OCI-LY1 (cell line): ENCODE results near the gene ATOX1.
"Not testable (repeated sequence)": the region's sequence is repeated elsewhere in the genome, so short reads cannot be mapped to it uniquely, and the experiment has no call there.

Experiments
- H2AFZ ChIP-seq: fragments of 200-600 bp; sonication (generic), shearing (Covaris generic); 2 replicates; pipeline ENCODE4 v1.6.0; 2014; ENCODE audit warnings: antibody characterized with exemption, mild to moderate bottlenecking, low read length
- H3F3A ChIP-seq: fragments of 200-600 bp; sonication (generic), shearing (Covaris generic); 2 replicates; pipeline ENCODE4 v1.6.0; 2014; ENCODE audit warnings: mild to moderate bottlenecking, antibody characterized with exemption, low read length, moderate library complexity; ENCODE audit not compliant: insufficient read depth
- H3K27ac ChIP-seq: fragments of 200-600 bp; sonication (generic); 2 replicates; pipeline ENCODE4 v1.5.1; 2014; ENCODE audit warnings: low read length, mixed run types, mild to moderate bottlenecking, low read depth; ENCODE audit not compliant: poor library complexity, severe bottlenecking
- H3K27me3 ChIP-seq: fragments of 200-600 bp; sonication (generic); 2 replicates; pipeline ENCODE4 v1.6.0; 2014; ENCODE audit warnings: antibody characterized with exemption, mild to moderate bottlenecking, low read length, moderate library complexity; ENCODE audit not compliant: insufficient read depth
- H3K36me3 ChIP-seq: fragments of 200-600 bp; sonication (generic); 2 replicates; pipeline ENCODE4 v1.6.1; 2014; ENCODE audit warnings: mild to moderate bottlenecking, antibody characterized with exemption, low read length, moderate library complexity, mixed read lengths; ENCODE audit not compliant: insufficient read depth
- H3K4me1 ChIP-seq: fragments of 200-600 bp; sonication (generic); 2 replicates; pipeline ENCODE4 v1.5.1; 2014; ENCODE audit warnings: mild to moderate bottlenecking, low read length, moderate library complexity; ENCODE audit not compliant: insufficient read depth, severe bottlenecking
- H3K4me2 ChIP-seq: fragments of 200-600 bp; sonication (generic), shearing (Covaris generic); 2 replicates; pipeline ENCODE4 v1.6.1; 2014; ENCODE audit warnings: low read length
- H3K4me3 ChIP-seq: fragments of 200-600 bp; sonication (generic); 2 replicates; pipeline ENCODE4 v1.5.1; 2014; ENCODE audit warnings: low read length, low read depth, mild to moderate bottlenecking, mixed read lengths; ENCODE audit not compliant: poor library complexity, severe bottlenecking
- H3K79me2 ChIP-seq: fragments of 200-600 bp; shearing (Covaris generic); 2 replicates; pipeline ENCODE4 v1.6.1; 2016; ENCODE audit warnings: mixed run types, low read length, mixed read lengths; ENCODE audit not compliant: insufficient read depth
- H3K9ac ChIP-seq: fragments of 200-600 bp; sonication (generic), shearing (Covaris generic); 2 replicates; pipeline ENCODE4 v1.6.1; 2014; ENCODE audit warnings: mild to moderate bottlenecking, low read length, mixed read lengths
- H3K9me2 ChIP-seq: fragments of 200-600 bp; sonication (generic), shearing (Covaris generic); 2 replicates; pipeline ENCODE4 v1.6.1; 2014; ENCODE audit warnings: low read depth, mild to moderate bottlenecking, low read length, mixed read lengths
- H3K9me3 ChIP-seq: fragments of 200-600 bp; shearing (Covaris generic); 2 replicates; pipeline ENCODE4 v1.6.1; 2014; ENCODE audit warnings: low read length, mixed read lengths
- H4K20me1 ChIP-seq: fragments of 200-600 bp; sonication (generic), shearing (Covaris generic); 2 replicates; pipeline ENCODE4 v1.6.0; 2016; ENCODE audit warnings: mild to moderate bottlenecking, low read length; ENCODE audit not compliant: insufficient read depth
- CTCF ChIP-seq: fragments of 200-600 bp; sonication (generic), shearing (Covaris generic); IDR thresholded peaks from 2 replicates; pipeline ENCODE4 v1.5.1; 2017; ENCODE audit warnings: mild to moderate bottlenecking, antibody characterized with exemption, low read length, moderate library complexity, mixed read lengths
- EZH2 ChIP-seq: fragments of 200-600 bp; sonication (generic), shearing (Covaris generic); IDR thresholded peaks from 2 replicates; pipeline ENCODE4 v1.8.0; 2017; ENCODE audit warnings: borderline replicate concordance, mixed run types, mild to moderate bottlenecking, antibody characterized with exemption, low read length, moderate library complexity, mixed read lengths

ATOX1 gene

GRCh38 chr5:151733358-151734063 is 24.9 kb downstream of the ATOX1 start:
- H3K79me2 ChIP-seq, result no peaks in the 10 kb centered on the region
- no peaks in the 10 kb centered on the region for H3K9me2 ChIP-seq
- H3K27ac ChIP-seq, result no peak overlapping the region
- H3K27me3 ChIP-seq, result no peaks in the 10 kb centered on the region
- H4K20me1 ChIP-seq, result no peaks in the 10 kb centered on the region
- H3K4me2 ChIP-seq, result no peak overlapping the region
- H3K9me3 ChIP-seq, result no peaks in the 10 kb centered on the region
- no peaks in the 10 kb centered on the region for H3K4me1 ChIP-seq
- H2AFZ ChIP-seq, result no peak overlapping the region
- H3K9ac ChIP-seq, result no peak overlapping the region
- H3F3A ChIP-seq, result no peaks in the 10 kb centered on the region
- no peak for TF ChIP-seq EZH2
- no peak for TF ChIP-seq CTCF
- H3K36me3 ChIP-seq, result no peaks in the 10 kb centered on the region
- no peak overlapping the region for H3K4me3 ChIP-seq

GRCh38 chr5:151730381-151730780 is 28.1 kb downstream of the ATOX1 start:
- H3K9me2 ChIP-seq, result no peaks in the 10 kb centered on the region
- no peaks in the 10 kb centered on the region for H3F3A ChIP-seq
- H3K4me3 ChIP-seq, result no peak overlapping the region
- H4K20me1 ChIP-seq, result no peaks in the 10 kb centered on the region
- H3K79me2 ChIP-seq, result no peaks in the 10 kb centered on the region
- H2AFZ ChIP-seq, result no peak overlapping the region
- H3K4me1 ChIP-seq, result no peaks in the 10 kb centered on the region
- TF ChIP-seq EZH2 (no peak), CTCF (no peak)
- H3K4me2 ChIP-seq, result no peak overlapping the region
- no peaks in the 10 kb centered on the region for H3K9me3 ChIP-seq
- no peaks in the 10 kb centered on the region for H3K36me3 ChIP-seq
- no peak overlapping the region for H3K27ac ChIP-seq
- H3K9ac ChIP-seq, result no peak overlapping the region
- H3K27me3 ChIP-seq, result no peaks in the 10 kb centered on the region

GRCh38 chr5:151729597-151729996 is 28.8 kb downstream of the ATOX1 start:
- not testable (repeated sequence) for H4K20me1 ChIP-seq, H3F3A ChIP-seq, H3K27me3 ChIP-seq, H3K9me3 ChIP-seq, H3K4me3 ChIP-seq, H2AFZ ChIP-seq, H3K9ac ChIP-seq, H3K4me2 ChIP-seq, H3K36me3 ChIP-seq, H3K27ac ChIP-seq, H3K9me2 ChIP-seq, H3K79me2 ChIP-seq, H3K4me1 ChIP-seq

- no peaks in the 10 kb centered on the region for H3K36me3 ChIP-seq
- H2AFZ ChIP-seq, result no peak overlapping the region
- no peaks in the 10 kb centered on the region for H3K9me2 ChIP-seq
- H3K9me3 ChIP-seq, result no peaks in the 10 kb centered on the region
- H3K27me3 ChIP-seq, result no peaks in the 10 kb centered on the region
- TF ChIP-seq CTCF (no peak), EZH2 (no peak)
- no peaks in the 10 kb centered on the region for H3F3A ChIP-seq
- no peaks in the 10 kb centered on the region for H3K4me1 ChIP-seq
- no peaks in the 10 kb centered on the region for H3K79me2 ChIP-seq
- H3K9ac ChIP-seq, result no peak overlapping the region
- H3K27ac ChIP-seq, result no peak overlapping the region
- no peak overlapping the region for H3K4me2 ChIP-seq
- H3K4me3 ChIP-seq, result no peak overlapping the region
- H4K20me1 ChIP-seq, result no peaks in the 10 kb centered on the region
Measured at GRCh38 chr5:151724360-151724759, 34.1 kb downstream of the ATOX1 start.
